HG02973 (cell line): ENCODE results near the gene CNTN1.

ENCODE experiments used
- ATAC-seq: cut with Tn5 transposase; IDR thresholded peaks from one replicate; pipeline ENCODE4 v1.9.1; 2021; ENCODE audit warnings: moderate library complexity; ENCODE audit not compliant: unreplicated experiment

CNTN1 gene

DNA sequence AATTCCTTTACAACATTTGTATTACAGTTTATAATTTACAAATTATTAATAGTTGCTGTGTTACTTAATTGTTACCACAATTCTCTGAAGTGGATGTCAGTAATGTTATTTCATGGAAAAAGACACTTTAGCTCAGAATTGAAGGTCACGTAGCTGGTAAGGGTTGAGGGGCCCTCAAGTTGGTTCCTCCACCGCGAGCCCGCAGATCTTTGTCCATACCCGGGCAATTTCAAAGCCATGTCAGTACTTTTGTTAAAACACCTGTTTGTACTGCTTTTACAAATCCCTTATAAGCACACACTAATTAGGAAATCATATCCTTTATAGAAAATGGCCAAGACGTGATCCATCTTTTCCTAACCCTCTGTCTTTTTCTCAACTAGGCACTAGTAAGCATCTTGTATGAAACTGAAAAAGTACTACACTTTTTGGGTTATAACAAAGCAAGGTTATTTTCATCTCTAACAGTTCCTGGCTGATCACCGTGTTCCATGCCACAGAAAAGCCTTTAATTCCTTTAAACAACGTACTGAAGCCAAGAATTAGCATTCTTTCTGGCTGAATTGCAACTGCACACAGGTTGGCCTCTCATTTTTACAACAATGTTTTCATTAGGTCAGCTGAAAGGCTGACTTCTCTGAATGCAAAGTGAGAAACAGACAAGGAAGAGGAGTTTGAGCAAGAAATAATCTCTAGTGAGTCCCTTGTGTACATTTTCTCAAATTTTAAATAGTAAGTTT, 76.1 kb downstream of the CNTN1 start:
- ATAC-seq, result no peak

DNA sequence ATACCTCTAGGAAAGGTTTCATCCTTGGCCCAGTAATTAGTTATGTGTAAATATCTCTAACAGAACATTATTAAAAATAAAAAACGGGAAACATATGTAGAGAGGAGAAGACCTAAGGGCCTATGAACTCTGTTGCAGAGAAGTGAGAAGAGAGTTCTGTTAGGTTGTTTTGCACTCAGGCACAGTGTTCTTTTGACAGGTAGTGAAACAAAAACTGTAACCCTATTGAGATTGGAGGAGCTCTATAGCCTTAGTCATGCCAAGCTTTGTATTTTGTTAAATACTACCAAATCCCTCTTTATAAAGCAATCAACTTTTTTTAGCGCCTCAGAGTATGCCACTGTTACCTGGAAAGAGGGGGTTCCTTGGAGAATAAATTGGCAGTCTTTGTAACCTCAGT, 77.6 kb downstream of the CNTN1 start:
- no peak for ATAC-seq

DNA sequence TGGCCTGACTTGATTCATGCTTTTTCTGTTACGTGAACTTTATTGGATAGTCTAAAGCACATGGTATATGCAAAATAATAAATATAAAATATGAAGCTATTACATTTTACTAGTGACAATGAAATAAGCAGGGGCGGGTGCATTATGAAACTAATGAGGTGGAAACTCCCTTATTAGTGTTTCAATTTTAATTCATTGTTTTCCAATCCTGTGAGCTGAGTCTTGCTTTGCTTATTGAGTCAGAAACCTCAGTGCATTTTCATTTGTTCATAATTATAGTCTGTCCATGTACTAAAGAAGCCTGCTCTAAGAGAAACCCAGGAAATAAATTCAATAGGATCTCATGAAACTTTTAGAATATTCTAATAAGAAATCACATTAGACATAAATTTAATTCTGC, 78.5 kb downstream of the CNTN1 start:
- no peak for ATAC-seq

DNA sequence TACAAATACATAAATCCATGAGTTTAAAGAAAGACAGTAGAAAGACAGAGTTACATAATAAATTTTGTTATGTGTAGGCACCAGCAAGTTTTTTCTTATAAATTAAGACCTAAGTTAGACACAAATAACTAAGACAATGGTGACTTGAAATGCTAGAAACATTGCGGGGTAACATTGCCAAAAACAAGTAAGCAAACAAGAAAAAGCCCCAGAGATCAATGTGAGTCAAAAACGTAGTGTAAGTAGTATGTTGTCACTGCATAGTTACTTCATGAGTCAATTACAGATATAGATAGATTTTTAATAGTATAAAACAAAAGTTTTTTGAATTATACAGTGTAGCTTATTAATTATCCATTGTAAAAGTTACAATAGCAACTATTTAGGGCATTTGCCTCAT, 83.4 kb downstream of the CNTN1 start:
- no peak for ATAC-seq

DNA sequence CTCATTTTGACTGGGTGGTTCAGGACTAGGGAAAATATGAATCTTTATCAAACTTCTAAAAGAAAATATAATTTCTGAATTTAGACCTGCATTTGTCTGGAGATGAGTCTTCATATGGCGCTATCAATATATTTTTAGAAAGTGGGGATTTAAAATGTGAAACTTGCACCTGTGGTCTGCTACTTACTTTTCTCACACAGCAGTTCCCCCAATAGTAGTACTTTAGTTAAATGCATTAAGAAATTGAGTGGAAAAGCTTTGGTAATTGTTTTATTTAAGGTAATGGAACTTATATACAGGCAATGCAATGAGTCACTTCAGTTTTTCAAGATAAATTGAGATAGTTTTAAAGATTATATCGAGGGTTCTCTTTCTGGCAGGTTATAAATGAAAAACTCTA, 91.9 kb downstream of the CNTN1 start:
- no peak for ATAC-seq

GRCh38 chr12:40788276-40788675, 96.0 kb downstream of the CNTN1 start:
- ATAC-seq, result no peak

DNA sequence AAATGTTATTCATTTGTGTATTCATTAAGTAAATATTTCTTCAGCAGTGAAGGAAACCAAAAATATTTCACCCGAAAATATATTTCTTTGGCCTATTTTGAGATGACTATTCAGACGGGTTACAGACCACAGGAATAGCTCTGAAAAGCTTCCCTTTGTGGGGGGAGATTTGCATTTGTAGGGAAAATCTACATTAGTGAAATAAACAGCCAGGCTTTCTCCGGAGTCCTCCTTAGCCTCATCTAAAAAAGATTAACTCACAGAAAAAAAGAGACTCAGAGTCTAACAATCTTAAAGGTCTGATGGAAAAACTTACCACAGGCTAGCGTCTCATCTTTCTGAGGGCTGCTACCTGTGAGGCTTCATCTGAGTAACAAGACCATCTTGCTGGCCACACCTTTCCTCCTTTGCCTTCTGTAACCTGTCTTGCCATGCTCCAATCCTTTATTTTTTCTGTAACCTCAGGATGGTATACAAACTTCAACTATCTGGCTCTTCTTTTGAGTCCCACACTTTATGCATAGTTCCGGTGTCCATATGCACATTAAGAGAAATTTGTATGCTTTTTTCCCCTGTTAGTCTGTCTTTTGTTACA, 100.7 kb downstream of the CNTN1 start:
- ATAC-seq, result no peak

- ATAC-seq, result no peak
Measured at GRCh38 chr12:40793471-40793870, 101.2 kb downstream of the CNTN1 start.

GRCh38 chr12:40794087-40794486, 101.8 kb downstream of the CNTN1 start:
- ATAC-seq, result no peak

- no peak for ATAC-seq
Measured at GRCh38 chr12:40801082-40801481, 108.8 kb downstream of the CNTN1 start.

DNA sequence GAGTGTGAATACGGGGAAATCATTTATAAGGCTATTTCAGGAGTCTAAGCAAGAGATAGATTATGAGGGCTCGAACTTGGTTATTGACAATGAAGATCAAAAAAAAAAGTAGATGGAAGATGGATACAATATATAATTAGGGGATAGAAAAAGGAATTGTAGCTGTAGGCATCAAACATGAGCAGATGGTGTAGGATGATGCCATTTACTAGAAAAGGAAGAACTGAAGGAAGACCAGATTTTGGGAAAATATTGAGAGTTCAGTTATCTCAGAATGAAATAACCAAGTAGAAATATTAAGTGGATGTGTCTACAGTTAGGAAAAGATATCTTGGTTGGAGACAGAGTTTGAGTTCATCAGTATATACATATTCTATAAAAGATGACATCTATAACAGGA, 109.6 kb downstream of the CNTN1 start:
- ATAC-seq, result no peak

- ATAC-seq, result no peak
Measured at GRCh38 chr12:40802656-40803055, 110.4 kb downstream of the CNTN1 start.

DNA sequence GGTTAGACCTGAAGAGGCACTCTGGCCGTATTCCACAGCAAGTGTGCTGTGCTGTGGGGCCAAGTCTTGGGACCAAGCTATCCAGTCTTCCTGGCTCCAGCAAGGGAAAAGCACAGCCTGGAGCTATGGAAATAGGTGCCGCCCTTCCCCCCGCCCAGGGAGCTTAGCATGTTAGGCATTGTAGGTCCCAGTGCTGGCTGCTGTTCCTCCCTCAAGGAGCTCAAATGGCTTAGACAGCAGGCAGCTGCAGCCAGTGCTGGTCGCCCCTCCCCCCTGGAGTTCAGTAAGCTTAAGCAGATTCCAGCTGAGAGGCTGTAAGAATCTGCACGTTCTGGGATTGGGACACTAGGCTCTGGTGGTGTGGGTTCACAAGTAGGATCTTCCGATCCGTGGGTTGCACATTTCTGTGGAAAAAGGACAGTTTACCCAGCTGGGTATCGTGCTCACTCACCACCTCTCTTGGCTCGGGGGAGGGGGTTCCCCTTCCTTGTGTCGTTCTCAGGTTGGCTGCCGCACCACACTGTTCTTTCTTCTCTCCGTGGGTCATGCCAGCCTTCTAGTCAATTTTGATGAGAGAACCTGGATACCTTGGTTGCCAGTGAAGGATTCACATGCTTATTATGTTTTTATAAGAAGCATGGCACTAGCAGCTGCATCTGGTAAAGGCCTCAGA, 127.3 kb downstream of the CNTN1 start:
- ATAC-seq, result no peak

DNA sequence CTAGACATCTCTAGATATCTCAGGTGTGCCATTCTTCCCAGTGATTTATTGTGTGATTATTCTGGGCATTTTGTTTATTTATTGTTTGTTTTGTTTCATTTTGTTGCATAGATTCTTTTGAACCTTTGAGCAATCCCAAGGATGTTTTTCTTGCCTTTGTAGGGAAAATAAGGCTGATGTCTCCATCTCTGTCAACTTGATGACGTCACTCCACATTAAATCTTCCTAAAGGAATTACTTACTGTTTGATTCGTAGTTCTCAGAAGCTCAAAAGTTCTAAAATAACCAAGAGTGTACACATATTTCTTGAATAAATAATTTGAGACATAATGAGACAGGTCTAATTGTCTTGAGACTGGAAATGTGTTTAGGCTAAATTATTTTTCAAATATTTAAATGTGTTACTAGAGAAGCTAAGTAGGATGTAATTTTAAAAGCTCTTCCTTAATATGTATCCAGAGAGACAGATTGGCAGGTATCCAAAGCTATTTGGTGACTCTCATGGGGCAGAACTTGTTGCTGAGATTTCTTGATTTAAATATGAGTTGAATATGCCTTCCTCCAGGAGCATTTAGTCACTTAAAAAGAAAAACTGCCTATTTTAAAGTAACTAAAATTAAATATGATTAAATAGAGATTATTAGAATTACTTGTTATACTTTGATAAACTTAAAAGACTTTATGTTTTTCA, 128.7 kb downstream of the CNTN1 start:
- no peak for ATAC-seq

- ATAC-seq, result no peak
Measured at GRCh38 chr12:40825156-40825555, 132.9 kb downstream of the CNTN1 start.

- ATAC-seq, result no peak
Measured at GRCh38 chr12:40827683-40828592, 135.7 kb downstream of the CNTN1 start.

DNA sequence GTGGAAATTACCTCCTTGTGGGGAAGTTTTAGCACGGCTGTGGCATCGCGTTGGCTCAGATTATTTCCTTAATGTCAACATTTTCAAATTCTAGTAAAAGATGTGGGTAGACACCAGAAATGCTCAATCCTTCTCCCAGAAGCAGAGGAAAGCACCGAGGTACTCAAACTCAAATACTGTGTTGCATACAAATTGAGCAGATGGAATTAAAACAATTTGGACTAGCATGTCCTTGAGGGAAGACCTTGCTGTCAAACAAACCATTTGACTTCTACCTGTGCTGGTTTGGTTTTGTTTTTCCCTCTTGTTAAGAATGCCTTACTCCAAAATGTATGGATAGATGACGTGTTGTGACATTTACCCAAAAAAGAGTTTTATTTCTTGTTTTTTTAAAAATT, 136.4 kb downstream of the CNTN1 start:
- no peak for ATAC-seq

DNA sequence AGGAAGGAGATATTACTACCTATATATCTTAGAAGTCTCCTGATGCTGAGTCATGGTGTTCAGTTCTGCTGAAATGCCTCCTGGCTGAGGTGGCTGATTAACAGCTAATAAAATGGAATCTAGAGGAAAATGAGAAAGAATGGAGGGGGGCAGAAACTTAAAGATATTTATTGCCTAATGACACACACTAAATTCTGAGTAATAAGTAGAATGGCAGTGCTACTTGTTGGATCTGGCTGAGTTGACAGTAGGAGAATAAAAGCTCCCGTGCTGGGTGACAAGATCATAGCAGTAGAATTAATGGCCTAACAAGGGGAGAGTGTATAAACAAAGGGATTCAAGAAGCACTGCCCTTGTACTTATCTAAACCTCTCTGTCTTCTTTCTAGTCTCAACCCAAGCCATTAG, 137.5 kb downstream of the CNTN1 start:
- no peak for ATAC-seq

DNA sequence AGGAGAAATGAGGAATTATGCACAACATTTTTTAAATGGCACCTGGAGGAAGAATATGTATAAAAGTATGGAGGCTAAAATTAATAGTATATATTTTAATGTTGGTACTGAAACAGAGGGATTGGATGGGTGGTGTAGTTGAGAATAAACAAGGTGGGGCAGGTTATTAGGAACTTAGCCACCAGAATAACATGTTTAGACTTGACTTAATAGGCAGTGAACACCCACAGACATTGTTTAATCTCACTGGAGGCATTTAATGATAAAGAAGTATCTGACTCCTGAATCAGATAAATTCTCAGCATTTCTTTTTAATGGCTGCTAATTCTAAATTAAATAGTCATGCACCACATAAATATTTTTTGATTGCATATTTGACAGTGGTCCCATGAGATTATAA, 139.7 kb downstream of the CNTN1 start:
- ATAC-seq, result no peak

DNA sequence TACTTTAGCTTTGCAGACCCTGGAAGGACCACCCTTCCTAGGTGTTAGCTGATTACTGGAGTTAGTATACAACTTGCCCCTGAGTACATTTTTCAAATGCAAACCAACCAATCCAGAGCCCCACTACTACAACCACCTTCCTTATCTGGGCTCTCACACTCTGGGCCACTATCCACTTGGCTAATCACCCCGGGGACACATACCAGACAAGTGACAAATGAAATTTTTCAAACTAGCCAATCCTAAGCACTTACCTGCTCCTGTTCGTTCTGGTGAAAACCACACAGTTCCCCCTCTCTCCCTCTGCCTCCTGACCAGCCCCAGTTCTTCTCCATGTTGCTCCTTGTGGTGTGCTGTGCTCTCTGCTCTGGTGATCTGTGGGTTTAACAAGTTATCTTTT, 140.4 kb downstream of the CNTN1 start:
- no peak for ATAC-seq

DNA sequence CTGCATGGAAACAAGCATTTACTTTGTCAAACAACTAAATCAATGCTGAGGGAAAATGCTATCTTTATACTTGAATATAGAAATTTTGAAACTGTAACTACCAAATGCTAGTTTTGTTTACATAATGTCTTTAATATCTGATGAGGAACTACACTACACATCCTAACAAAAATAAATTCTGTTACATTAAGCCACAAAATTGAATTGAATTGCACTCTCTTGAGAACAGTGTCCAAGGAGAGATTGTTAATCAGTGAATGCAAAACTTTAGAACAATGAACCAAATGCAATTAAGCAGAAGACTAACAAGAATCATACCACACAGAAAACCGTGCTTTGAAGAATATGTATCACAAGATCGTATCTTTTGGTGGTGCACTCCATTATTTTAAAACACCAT, 141.6 kb downstream of the CNTN1 start:
- ATAC-seq, result no peak
